Fibroblast of villous mesenchyme (primary cell): ENCODE measurements around the gene MUC20. TPM values are rescaled to one million over a fixed set of nuclear protein-coding genes. Genes with fewer than 3 reads are reported as not detected.
"Not testable (repeated sequence)": the region's sequence is repeated elsewhere in the genome, so short reads cannot be mapped to it uniquely, and the experiment has no call there.

Experiments used
- DNase-seq: peaks from one replicate; pipeline ENCODE4 v3.0.0-alpha.2; 2010; ENCODE audit warnings: low read depth
- H3K4me3 ChIP-seq: 2 replicates; pipeline ENCODE4 v1.5.1; 2011; ENCODE audit warnings: low read depth, mild to moderate bottlenecking, low read length
- total RNA-seq: library from RNA; depleted of rRNA; stranded (reverse); fragments of >200 nt; gene quantifications from 2 replicates; pipeline ENCODE4 v1.2.3, GENCODE V29; 2012
- TF ChIP-seq, protein P1 (sequence below): IDR thresholded peaks from 2 replicates; pipeline ENCODE4 v1.5.1; 2012; ENCODE audit warnings: low read depth, mild to moderate bottlenecking, low read length; ENCODE audit not compliant: insufficient read depth

MUC20 gene
- total RNA-seq, 1 donor = 0.43 TPM

DNA sequence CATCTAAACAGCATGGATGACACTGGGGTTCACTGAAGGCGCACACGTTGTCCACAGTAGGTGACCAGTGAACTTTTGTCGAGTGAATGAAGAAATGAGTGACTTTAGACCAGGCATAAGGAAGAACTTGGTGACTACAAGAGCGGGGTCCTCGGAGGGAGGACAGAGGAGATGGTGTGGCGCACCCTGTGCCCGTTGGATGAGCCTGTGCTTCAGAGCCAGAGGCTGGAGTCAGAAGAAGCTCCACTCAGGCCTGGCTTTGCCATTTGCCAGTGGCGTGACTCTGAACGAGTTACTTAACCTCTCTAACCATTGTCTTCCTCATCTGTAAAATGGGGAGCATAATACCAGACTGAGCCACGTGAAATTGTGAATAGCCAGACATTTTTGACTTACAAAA lies 48.8 kb downstream of the MUC20 start:
- no peak overlapping the region for H3K4me3 ChIP-seq
- TF ChIP-seq, protein P1, sequence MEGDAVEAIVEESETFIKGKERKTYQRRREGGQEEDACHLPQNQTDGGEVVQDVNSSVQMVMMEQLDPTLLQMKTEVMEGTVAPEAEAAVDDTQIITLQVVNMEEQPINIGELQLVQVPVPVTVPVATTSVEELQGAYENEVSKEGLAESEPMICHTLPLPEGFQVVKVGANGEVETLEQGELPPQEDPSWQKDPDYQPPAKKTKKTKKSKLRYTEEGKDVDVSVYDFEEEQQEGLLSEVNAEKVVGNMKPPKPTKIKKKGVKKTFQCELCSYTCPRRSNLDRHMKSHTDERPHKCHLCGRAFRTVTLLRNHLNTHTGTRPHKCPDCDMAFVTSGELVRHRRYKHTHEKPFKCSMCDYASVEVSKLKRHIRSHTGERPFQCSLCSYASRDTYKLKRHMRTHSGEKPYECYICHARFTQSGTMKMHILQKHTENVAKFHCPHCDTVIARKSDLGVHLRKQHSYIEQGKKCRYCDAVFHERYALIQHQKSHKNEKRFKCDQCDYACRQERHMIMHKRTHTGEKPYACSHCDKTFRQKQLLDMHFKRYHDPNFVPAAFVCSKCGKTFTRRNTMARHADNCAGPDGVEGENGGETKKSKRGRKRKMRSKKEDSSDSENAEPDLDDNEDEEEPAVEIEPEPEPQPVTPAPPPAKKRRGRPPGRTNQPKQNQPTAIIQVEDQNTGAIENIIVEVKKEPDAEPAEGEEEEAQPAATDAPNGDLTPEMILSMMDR = no peak
- DNase-seq = no peak

DNA sequence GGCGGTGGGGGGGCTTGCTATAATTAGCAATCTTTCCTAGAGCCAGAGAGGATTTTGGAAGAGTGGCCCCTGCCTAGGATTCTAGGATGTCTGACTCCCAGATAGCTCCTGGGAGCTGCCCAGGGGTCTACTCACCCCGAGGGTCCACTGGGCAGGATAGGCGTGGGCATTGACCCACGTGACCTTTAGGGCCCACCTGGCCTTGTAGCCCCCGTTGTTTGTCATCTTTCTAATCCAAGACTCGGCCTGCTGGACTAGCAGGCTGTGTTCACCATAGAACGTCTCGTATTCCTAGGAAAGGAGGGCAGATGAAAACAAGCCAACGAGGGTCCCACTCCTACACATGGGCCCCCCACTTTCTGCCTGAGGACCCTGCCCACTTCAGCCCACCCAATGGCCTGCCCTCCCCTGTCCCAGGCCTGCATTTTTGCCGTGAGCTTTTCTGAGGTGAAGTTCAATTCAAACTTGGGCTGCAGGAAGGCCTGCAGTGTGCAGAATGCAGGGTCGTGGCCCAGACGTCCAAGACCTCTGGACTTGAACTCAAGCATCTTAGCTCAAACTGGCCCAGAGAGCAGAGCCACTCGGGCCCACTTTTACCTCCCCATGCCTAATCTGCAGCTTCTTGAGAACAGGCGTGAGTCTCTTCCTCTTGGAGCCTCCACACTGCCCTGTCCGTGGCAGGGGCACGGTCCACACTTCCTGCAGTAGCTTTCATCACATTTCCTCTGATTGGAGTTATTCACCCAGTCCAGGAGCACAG lies 49.5 kb downstream of the MUC20 start:
- TF ChIP-seq, protein P1 = no peak
- H3K4me3 ChIP-seq = no peak overlapping the region
- no peak for DNase-seq

DNA sequence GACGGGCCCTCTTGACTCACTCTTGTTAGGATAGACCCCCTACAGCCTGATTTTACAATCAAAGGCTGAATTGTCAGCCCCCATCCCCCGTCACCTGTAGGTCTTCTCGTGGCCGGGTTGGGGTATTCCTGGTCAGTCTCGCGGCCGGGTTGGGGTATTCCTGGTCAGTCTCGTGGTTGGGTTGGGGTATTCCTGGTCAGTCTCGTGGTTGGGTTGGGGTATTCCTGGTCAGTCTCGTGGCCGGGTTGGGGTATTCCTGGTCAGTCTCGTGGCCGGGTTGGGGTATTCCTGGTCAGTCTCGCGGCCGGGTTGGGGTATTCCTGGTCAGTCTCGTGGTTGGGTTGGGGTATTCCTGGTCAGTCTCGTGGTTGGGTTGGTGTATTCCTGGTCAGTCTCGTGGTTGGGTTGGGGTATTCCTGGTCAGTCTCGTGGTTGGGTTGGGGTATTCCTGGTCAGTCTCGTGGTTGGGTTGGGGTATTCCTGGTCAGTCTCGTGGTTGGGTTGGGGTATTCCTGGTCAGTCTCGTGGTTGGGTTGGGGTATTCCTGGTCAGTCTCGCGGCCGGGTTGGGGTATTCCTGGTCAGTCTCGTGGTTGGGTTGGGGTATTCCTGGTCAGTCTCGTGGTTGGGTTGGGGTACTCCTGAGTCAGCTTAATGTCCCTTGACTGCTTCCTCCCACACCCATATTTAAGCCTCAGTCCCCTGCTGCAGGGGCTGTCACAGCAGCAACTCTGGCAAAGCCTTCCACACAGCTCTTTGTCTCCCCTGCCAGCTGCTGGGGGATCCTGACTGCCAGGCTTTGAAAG lies 50.3 kb downstream of the MUC20 start:
- not testable (repeated sequence) for DNase-seq

DNA sequence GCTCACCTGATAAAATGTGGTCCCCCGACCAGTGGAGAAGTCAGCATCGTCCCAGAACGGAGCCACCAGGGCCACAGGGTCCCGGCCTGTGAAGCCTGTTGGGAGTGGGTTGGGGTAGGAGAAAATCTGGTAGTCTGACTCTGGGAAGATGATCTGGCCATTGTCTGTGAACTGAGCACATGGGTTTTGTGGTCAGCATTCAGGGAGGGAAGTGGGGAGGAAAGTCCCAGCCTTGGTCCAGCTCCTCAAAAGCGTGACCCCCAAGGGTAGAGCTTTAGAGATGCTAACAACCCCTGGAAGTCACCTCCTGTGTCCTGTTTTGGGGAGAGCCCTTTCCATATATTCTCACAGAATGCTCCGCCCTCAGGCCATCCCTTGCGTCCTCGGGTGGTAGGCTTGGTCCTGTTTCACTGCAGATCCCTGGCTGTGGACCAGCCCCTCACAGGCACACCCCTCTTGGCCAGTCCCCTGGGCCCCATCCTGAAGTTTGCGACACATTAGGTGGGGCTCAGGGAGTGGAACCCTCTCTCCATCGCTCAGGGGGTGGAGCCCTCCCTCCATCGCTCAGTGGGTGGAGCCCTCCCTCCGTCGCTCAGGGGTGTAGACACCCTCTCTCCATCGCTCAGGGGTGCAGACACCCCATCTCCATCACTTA lies 51.0 kb downstream of the MUC20 start:
- DNase-seq = no peak
- no peak overlapping the region for H3K4me3 ChIP-seq
- TF ChIP-seq, protein P1 = no peak

More for the DNA sequence above, 50.3 kb downstream of the MUC20 start:
- not testable (repeated sequence) for H3K4me3 ChIP-seq

DNA sequence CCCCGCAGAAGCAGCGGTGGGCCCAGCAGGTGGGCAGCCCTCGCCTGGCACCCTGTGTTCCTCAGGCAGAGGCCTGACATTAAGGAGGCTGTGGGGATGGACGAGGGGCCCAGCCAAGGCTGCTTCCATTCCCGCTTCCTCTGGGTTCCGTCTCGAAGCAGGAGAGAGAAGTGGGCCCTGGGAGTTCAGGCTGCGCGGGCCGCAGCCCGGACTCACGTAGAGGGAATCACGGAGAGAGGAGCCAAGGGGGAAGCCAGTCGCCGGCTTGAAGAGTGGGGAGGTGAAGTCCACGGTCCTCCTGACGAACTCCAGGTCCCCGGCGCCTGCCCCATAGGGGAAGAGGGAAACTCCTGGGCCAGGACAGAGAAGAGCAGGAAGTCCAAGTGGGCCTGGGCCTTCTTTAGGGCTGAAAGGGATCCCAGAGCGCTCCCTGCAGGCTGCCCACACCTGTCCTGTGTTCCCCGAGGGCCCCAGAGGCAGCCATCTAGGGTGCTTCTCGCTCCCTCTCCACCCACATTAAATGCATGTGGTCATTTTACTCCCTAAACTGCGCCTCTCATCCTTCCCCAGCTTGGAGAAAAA lies 53.3 kb downstream of the MUC20 start:
- DNase-seq = no peak
- TF ChIP-seq, protein P1 = no peak
- no peak overlapping the region for H3K4me3 ChIP-seq

DNA sequence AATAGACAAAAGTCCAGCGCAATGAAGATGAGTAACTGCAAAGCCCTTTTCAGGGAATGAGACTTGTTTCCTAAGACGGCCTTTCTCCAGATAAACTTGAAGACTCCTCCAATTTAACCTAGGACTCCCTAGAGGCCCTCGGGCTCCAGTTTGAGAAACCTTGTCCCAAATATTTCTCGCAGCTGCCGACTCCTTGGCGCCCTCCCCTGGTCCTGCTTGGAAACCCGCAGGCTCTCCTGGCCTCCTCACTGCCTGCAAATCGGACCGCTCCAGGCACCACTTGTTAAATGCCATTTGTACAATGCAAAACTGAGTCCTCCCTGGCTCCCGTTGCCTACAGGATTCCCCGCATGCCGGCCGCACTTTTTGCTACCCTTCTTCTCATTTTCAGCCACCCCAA lies 54.1 kb downstream of the MUC20 start:
- H3K4me3 ChIP-seq = no peak overlapping the region
- TF ChIP-seq, protein P1 = peak; percentile 58
- DNase-seq = peak; percentile 37

DNA sequence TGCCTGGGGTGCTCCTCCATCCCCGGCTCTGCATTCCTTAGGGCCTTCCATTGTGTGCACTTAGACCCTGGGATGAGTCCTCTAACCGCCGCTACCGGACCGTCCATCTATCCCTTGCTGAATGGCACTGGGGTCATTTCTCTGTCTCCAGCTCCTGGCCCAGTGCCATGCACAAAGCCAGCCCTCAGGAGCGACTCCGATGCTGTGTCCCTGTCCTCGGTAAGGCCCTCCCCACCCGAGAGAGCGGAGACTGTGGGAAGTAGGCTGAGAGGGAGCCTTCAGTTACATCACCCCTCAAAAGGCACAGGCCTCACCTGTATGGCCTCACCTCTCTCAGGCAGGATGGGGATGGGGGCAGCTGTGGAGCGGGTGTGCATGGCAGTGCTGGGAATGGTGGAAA lies 57.2 kb downstream of the MUC20 start:
- no peak overlapping the region for H3K4me3 ChIP-seq
- TF ChIP-seq, protein P1 = no peak
- no peak for DNase-seq

DNA sequence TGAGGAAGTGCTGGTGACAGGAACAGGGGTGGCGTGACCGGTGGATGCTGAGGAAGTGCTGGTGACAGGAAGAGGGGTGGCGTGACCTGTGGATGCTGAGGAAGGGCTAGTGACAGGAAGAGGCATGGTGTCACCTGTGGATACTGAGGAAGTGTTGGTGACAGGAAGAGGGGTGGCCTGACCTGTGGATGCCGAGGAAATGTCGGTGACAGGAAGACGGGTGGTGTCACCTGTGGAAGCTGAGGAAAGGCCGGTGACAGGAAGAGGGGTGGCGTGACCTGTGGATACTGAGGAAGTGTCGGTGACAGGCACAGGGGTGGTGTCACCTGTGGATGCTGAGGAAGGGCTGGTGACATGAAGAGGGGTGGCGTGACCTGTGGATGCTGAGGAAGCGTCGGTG lies 60.5 kb downstream of the MUC20 start:
- not testable (repeated sequence) for H3K4me3 ChIP-seq, DNase-seq
